Measurements from ENCODE around the gene CRAT.

CRAT gene

GRCh38 chr9:129089246-129089645 is 21.3 kb downstream of the CRAT start:
- Histone ChIP-seq H3K4me3 (ENCODE audit: low read depth in 1 of 2, low read length in 2 of 2) (no peak overlapping the region), H4K20me1 (ENCODE audit: insufficient read depth, low read length) (peaks cover under 1% of the 10 kb centered on the region; the same call in 1 of the 2 replicates), H3K36me3 (ENCODE audit: insufficient read depth, low read length) (peaks cover 50% of the 10 kb centered on the region), H3K4me1 (ENCODE audit: insufficient read depth, low read length) (no peaks in the 10 kb centered on the region), H2AFZ (ENCODE audit: low read depth, low read length) (no peak overlapping the region), H3K79me2 (ENCODE audit: insufficient read depth, low read length) (no peaks in the 10 kb centered on the region), H3K27me3 (ENCODE audit: insufficient read depth, low read length, poor library complexity) (no peaks in the 10 kb centered on the region), H3K4me2 (ENCODE audit: insufficient read depth, low read length) (no peak overlapping the region), H3K9me3 (ENCODE audit: insufficient read depth, low read length, severe bottlenecking) (no peaks in the 10 kb centered on the region), H3K9ac (ENCODE audit: low read depth, low read length) (no peak overlapping the region), H3K27ac (ENCODE audit: low read length) (no peak overlapping the region)
- ATAC-seq (ENCODE audit: insufficient read depth, low read depth) (no peak), DNase-seq (no peak)
- no peak for TF ChIP-seq EZH2 (IDR thresholded peaks at IDR 0.05; ENCODE audit: borderline replicate concordance, low read depth, low read length, severe bottlenecking)
- no peak for TF ChIP-seq CTCF (IDR thresholded peaks at IDR 0.05; ENCODE audit: borderline replicate concordance, extremely low read depth, low read length, poor library complexity, severe bottlenecking)

- no peak for TF ChIP-seq EZH2 (IDR thresholded peaks at IDR 0.05; ENCODE audit: borderline replicate concordance, low read depth, low read length, severe bottlenecking)
- TF ChIP-seq CTCF (IDR thresholded peaks at IDR 0.05; ENCODE audit: borderline replicate concordance, extremely low read depth, low read length, poor library complexity, severe bottlenecking) = no peak
- peaks cover 28% of the 10 kb centered on the region for H3K79me2 ChIP-seq (ENCODE audit: insufficient read depth, low read length)
- peaks cover 24% of the 10 kb centered on the region for H4K20me1 ChIP-seq (ENCODE audit: insufficient read depth, low read length)
- no peaks in the 10 kb centered on the region for H3K9me3 ChIP-seq (ENCODE audit: insufficient read depth, low read length, severe bottlenecking)
- H3K27ac ChIP-seq (ENCODE audit: low read length) = no peak overlapping the region
- DNase-seq (no peak), ATAC-seq (ENCODE audit: insufficient read depth, low read depth) (no peak)
- no peak overlapping the region for H3K9ac ChIP-seq (ENCODE audit: low read depth, low read length)
- H3K27me3 ChIP-seq (ENCODE audit: insufficient read depth, low read length, poor library complexity) = no peaks in the 10 kb centered on the region
- H3K36me3 ChIP-seq (ENCODE audit: insufficient read depth, low read length) = peaks cover 51% of the 10 kb centered on the region
- no peak overlapping the region for H2AFZ ChIP-seq (ENCODE audit: low read depth, low read length)
- peaks cover 34% of the 10 kb centered on the region for H3K4me1 ChIP-seq (ENCODE audit: insufficient read depth, low read length)
- no peak overlapping the region for H3K4me3 ChIP-seq (ENCODE audit: low read depth in 1 of 2, low read length in 2 of 2)
- no peak overlapping the region for H3K4me2 ChIP-seq (ENCODE audit: insufficient read depth, low read length)
These were observed 26.5 kb downstream of the CRAT start for GRCh38 chr9:129084087-129084486.

GRCh38 chr9:129081388-129081904 is 29.1 kb downstream of the CRAT start:
- DNase-seq (no peak), ATAC-seq (ENCODE audit: insufficient read depth, low read depth) (no peak)
- peak overlapping the region; percentile 94 for H2AFZ ChIP-seq (ENCODE audit: low read depth, low read length)
- no peak for TF ChIP-seq CTCF (IDR thresholded peaks at IDR 0.05; ENCODE audit: borderline replicate concordance, extremely low read depth, low read length, poor library complexity, severe bottlenecking)
- no peak for TF ChIP-seq EZH2 (IDR thresholded peaks at IDR 0.05; ENCODE audit: borderline replicate concordance, low read depth, low read length, severe bottlenecking)
- peaks cover 32% of the 10 kb centered on the region for H3K36me3 ChIP-seq (ENCODE audit: insufficient read depth, low read length)
- H3K4me1 ChIP-seq (ENCODE audit: insufficient read depth, low read length) = peaks cover 37% of the 10 kb centered on the region
- H3K9ac ChIP-seq (ENCODE audit: low read depth, low read length) = peak overlapping the region; percentile 84
- peak overlapping the region; percentile 91 to 96 for H3K4me3 ChIP-seq (ENCODE audit: low read depth in 1 of 2, low read length in 2 of 2)
- no peaks in the 10 kb centered on the region for H3K27me3 ChIP-seq (ENCODE audit: insufficient read depth, low read length, poor library complexity)
- peak overlapping the region; percentile 85 for H3K27ac ChIP-seq (ENCODE audit: low read length)
- peaks cover 24% of the 10 kb centered on the region for H4K20me1 ChIP-seq (ENCODE audit: insufficient read depth, low read length)
- H3K4me2 ChIP-seq (ENCODE audit: insufficient read depth, low read length) = peak overlapping the region; percentile 76
- H3K79me2 ChIP-seq (ENCODE audit: insufficient read depth, low read length) = peaks cover 28% of the 10 kb centered on the region
- H3K9me3 ChIP-seq (ENCODE audit: insufficient read depth, low read length, severe bottlenecking) = no peaks in the 10 kb centered on the region
